GM18505 (cell line): Measurements from ENCODE around the gene BTBD9.
"Not testable (repeated sequence)": the region's sequence is repeated elsewhere in the genome, so short reads cannot be mapped to it uniquely, and the experiment has no call there.

Experiments used
- ATAC-seq: cut with Tn5 transposase; IDR thresholded peaks from one replicate; pipeline ENCODE4 v1.9.1; 2021; ENCODE audit not compliant: unreplicated experiment
- POLR2A ChIP-seq: IDR thresholded peaks from 4 replicates; pipeline ENCODE4 v1.6.1; 2011; ENCODE audit warnings: borderline replicate concordance; ENCODE audit not compliant: insufficient read depth, insufficient read length; ENCODE audit errors: extremely low read depth

The BTBD9 gene

DNA sequence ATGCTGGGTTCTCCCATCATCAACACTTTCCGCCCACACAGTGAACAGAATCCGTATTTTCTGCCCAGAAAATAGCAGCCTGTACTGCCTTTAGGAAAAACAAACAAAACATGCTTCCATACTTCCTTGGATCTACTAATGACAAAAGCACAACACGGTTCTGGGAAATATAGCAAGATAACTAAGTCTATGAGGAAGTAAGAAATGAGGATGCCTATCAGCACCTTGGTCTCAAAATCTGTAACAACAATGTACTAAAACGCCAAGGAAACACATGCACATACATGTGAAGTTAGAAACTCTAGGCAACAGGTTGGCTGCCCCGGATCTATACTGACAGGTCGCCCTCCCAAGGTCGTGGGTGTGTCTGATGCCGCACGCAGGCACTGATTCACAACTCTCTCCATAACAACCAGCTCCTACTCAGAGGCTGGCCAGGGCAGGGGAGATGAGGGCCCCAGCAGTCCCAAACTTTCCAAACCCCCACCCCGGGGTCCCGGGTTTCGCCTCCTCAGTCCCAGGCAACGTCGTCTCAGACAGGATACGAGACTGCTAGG, 710 bp downstream of the BTBD9 start:
- no peak for TF ChIP-seq POLR2A
- peak; percentile 19 for ATAC-seq

DNA sequence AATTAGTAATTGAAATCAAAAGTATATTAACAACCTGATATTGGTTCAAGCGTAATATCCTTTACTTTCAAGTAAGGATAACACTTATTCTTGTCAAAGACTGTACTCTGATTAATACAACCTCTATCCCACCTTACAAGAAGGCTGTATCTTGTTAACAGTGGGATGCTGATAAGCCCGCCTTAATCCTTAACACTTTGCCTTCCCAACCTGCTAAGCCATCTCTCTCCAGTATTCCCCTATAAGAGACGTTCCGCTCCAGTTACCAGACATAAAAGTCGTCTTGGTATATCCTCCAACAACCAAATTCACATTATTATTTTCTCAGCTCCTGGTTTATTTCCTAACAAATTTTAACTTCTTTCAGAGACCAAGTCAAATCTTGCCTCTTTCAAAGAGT, 2.0 kb downstream of the BTBD9 start:
- TF ChIP-seq POLR2A: no peak
- no peak for ATAC-seq

DNA sequence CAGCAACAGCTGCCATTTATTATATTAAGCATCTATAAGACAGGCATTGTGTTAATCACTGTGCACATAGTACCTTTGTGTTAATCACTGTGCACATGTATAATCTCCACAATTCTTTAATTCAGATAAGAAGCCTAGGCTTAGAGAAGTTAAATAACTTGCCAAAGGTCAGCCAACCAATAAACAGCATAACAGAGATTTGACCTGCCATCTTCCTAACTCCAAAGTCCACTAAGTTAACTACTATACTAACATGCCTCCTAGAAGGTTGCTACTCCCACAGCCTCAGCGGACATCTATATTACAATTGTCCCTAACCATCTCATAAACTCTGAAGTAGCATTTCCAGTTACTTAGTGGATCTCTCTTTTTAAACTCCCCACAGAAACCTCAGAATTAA, 3.7 kb downstream of the BTBD9 start:
- TF ChIP-seq POLR2A: no peak
- ATAC-seq: no peak

DNA sequence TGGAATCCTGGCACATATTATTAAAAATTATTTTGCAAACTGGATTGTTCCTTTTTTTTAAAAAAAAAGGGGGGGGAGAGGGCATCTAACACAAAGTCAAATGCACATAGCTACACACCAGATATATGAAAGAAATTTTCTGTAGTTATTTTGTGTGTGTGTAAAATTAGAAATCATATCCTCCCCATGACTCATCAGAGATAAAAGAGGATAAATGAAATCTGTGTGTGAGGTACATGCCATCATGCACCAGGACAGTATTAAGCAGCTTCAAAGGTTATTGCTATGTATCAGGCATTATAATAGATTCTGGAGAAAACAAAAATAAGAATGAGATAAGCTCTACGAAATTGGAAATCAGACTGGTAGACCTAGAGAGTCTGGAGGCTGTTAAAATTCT, 5.2 kb downstream of the BTBD9 start:
- ATAC-seq: no peak
- TF ChIP-seq POLR2A: no peak

DNA sequence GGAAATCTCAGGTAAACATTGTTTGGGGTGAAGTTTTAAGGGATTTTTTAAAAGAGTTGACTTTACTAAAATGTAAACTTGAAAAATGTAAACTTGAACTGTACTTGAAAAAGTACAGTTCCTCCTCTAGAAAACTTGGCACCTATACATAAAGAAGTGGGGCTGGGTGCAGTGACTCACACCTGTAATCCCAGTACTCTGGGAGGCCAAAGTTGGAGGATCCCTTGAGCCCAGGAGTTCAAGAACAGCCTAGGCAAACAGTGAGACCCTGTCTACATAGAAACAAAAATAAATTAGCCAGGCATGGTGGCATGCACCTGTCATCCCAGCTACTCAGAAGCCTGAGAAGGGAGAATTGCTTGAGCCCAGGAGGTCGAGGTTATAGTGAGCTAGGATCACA, 7.2 kb downstream of the BTBD9 start:
- TF ChIP-seq POLR2A: no peak
- ATAC-seq: no peak

DNA sequence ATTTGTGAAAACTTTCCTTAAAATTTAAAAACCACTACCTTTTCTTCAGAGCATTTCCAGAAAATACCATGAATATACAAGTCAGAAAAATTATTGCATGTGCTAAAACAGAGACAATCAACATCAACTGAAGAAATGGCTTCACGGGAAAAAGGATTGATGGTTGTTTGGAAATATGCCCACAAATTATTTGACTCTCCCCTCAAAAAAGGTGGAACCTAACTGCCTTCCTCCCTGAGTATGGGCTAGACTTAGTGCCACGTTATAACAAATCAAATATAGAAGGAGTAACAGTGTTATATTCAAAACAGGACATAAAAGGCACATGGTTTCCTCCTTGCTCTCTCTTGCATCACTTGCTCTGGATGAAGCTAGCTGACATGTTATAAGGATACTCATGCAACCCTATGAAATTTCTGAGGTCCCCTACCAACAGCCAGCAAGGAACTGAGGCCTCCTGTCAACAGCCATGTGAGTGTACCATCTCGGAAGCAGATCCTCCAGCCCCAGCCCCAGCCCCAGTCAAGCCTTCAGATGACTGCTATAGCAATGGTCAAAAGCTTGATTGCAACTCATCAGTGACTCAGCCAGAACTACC, 8.4 kb downstream of the BTBD9 start:
- no peak for TF ChIP-seq POLR2A
- ATAC-seq: no peak

DNA sequence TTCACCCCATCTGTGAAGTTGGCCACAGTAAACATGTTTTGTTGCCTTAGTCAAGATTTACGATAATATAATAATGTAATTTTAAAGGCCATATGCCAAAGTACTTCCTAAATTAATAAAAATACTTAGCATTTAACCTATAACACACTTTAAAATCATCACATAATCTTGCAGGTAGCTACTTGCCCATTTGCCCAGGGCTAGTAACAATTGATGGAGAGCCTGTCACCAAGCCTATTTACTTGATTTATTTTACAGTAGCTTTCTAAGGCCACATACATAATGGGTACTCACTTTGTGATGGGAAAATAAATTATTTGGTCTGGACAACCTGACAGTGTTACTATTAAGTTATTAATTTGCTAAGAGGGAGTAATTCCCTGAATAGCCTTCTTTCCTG, 14.5 kb downstream of the BTBD9 start:
- no peak for TF ChIP-seq POLR2A

DNA sequence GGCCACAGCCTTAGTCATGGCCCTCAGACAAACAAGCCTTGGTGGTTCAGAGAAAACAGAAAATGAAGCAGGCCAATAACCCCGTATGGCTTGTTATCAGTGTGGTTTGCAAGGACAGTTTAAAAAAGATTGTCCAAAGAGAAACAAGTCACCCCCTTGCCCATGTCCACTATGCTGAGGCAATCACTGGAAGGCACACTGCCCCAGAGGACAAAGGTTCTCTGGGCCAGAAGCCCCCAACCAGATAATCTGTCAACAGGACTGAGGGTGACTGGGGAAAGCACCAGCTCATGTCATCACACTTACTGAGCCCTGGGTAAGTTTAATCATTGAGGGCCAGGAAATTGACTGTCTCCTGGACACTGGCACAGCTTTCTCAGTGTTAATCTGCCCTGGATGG, 20.4 kb downstream of the BTBD9 start:
- ATAC-seq: not testable (repeated sequence)

More for the DNA sequence above, 14.5 kb downstream of the BTBD9 start:
- no peak for ATAC-seq

DNA sequence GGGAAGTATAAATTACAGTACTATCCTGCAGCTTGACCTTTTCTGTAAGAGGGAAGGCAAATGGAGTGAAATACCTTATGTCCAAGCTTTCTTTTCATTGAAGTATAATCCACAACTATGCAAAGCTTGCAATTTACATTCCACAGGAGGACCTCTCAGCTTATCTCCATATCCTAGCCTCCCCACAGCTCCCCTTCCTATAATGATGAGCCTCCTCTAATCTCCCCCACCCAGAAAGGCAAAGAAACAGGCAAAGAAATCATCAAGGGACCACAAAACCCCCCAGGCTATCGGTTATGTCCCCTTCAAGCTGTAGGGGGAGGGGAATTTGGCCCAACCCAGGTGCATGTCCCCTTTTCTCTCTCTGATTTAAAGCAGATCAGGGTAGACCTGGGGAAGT, 21.4 kb downstream of the BTBD9 start:
- ATAC-seq: not testable (repeated sequence)

DNA sequence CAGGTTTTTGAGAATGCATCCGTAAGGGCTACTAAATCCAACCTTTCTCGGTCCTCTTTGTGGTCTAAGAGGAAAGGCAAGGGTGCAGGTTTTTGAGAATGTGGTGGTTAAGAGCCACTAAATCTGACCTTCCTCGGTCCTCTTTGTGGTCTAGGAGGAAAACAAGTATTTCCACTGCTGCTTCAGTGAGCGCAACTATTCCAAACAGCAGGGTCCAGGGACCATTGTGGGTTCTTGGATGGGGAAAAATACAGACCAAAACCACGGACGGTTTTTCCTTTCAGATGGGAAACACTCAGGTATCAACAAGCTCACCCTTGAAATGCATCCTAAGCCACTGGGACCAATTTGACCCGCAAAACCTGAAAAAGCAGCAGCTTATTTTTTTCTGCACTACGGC, 21.9 kb downstream of the BTBD9 start:
- no peak for ATAC-seq

DNA sequence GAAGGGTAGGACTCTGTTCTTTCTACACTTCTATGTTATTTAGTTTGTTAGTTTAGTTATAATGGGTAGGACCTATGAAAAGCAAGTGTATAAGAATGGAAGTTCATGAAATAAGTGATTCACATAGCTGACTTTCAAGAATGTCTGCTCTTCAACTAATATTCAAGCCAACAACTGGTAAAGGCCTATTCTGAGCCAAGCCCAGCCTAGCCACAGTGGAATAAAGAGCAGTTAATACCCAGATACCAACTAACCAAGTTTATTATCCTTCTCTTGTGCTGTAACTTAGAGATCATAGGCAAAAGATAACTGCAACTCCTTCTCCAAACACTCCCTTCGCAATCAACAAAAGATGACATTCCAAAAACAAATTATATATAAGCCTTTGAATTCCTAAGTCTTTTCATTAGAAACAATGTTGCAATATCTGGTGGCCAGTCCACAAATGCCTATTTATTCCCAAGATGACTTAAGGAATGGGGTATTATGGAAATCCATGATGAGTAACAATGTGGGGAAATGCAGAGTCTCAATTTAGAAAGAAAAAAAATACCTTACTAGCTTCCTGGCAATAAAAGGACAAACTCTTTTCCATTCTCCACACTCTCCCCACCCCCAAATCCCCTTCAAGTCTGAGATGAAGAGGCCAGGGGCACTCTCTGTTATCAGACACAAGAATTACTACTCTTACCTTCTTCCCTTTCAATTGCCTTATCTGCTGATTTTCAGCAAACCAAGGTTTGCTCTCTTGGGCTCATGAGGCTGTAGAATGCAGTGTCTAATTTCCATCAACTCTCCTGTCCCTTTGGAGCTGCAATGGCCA, 27.4 kb downstream of the BTBD9 start:
- no peak for TF ChIP-seq POLR2A
- no peak for ATAC-seq

More for the DNA sequence above, 21.9 kb downstream of the BTBD9 start:
- TF ChIP-seq POLR2A: no peak

DNA sequence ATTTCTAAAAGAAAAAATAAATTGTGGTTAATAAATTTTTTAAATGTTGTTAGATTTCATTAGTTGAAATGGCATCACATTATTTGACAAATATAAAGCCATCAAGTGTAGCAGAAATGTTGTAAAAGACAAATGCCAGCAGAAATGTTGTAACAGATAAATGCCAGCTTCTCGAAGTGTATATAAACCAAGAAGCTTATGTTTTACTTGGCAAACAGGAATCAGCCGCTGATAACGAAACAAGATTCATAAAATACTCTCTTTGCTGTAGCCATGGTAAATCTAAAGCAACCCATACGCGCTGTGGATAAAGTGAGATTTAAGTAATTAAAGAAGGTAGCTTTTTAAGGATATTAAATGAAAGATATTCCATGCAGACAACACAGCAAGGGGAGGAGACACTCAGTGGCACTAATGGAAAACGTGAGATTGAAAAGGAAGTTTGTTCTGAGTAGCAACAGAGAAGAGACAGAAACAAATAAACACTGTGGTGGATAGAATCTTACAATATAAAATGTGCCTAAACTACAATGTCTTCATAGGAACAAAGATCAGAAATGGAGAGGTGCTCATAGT, 29.6 kb downstream of the BTBD9 start:
- TF ChIP-seq POLR2A: no peak
- no peak for ATAC-seq

DNA sequence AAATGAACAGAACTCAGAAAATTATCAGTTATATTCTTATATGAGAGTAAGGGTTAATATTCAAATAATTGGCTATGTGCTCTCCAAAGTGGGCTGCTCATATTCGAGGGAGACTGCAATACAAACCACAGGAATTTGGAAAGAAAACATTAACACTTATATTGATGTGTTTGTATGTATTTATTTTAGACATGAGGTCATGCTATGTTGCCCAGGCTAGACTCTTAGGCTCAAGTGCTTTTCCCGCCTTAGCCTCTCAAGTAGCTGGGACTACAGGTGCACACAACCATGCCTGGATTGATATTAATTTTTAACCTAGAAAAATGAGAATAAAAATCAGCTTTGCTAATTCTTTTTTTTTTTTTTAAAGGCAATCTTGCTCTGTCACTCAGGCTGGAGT, 35.0 kb downstream of the BTBD9 start:
- no peak for ATAC-seq
- no peak for TF ChIP-seq POLR2A

DNA sequence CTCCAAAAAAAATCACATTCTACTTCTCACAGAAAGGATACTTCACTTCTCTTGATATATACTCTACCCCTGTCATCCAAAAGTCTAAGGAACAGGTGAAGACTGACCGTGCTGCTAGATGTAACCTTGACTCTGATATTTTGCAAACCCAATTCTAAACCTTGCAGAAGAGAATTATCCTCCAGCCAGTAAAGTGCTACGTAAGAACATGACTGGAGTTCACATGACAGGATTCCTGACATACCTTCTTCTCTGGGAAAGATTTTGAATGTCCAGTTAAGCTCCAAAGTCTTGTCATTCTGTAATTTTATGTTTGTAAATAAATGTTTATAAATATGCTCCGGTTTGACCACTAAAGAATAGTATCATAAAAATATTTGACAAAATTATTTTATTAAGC, 35.8 kb downstream of the BTBD9 start:
- ATAC-seq: no peak
- no peak for TF ChIP-seq POLR2A
